GM18870 (cell line): Measurements from ENCODE around the gene NRROS.

Experiments used
- ATAC-seq: cut with Tn5 transposase; IDR thresholded peaks from one replicate; pipeline ENCODE4 v1.9.1; 2021; ENCODE audit warnings: moderate library complexity; ENCODE audit not compliant: unreplicated experiment

Gene NRROS

DNA sequence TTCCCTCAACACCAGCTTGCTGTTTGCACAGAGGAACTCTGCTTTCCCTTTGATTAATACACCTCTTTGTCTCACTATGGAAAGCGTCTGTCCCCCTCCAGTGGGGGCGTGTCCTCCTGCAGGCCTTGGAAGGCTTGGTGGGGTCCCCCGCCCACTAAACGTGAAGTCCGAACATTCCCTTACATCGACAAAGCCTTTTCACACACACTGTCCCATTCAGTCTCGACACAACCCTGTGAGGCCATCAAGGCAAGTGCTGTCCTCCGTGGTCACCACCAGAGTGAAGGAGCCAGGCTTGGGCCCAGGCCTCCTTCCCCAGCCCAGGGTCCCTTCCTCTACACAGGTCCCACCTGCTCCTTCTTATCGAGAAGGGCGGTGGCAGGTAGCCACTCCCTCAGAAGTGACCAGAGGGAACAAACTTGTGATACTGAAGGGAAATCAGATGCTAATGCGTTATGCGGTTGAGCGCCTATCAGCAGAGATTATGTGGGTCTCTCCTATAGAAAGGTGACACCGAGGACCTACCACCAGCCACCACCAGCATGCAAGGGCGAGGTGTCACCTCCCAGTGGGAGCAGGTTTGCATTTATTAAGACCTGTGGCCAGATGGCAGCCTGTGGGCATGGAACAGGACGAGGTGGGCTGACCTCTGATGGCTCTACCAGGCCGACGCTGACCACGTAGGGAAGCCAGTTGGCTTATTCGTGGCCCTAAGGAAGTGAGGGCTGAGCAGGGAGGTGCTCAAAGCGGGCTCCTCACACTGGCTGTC lies 6.6 kb downstream of the NRROS start:
- ATAC-seq = no peak

DNA sequence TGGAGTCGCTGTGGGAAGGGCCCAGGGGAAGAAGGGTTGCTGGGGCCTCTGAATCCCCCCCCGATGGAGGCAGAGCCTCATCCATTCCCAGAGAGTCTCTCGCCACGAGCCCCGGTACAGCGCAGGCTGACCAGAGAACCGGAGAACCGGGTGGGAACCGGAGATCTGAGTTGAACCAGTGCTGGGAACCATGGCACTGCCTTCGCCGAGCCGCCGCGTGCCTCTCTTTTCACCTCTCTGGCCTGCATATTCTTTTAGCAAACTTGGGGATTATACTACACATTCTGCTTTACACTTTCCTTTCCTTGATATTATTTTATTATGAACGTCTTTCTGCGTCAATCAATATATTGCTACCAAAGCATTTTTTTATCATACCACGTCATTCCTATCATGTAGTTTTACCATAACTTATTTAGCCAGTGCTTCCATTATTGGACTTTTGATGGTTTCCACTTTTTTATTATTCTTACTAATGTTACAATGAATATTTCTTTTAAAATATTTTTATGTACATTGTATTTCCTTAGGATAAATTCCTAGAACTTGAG lies 7.2 kb downstream of the NRROS start:
- ATAC-seq = no peak

DNA sequence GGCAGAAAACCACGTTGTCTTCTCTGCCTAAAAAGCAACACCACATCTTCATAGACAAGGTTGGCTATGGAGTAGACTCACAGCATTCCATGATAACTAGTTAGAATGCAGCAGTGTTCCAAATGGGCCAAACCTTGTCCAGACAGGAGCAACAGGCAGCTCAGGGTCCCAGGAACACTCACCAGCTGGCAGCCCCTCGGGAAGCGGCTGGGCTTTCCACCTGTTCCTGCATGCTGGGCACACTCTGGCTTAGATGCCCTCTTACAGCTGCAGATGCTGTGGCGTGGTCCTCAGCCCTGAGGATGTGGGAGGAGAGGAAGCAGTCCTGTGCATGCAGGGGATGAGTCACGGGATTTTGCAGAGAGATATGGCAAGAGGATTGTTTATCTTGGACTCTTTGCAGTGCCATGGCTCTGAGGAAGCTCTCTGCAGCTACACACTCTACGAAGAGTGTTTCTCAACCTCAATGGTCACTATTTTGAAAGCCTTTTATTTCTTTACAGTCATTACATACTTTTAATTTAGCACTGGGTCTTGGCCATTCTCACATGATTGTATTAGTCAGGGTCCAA lies 11.3 kb downstream of the NRROS start:
- no peak for ATAC-seq

DNA sequence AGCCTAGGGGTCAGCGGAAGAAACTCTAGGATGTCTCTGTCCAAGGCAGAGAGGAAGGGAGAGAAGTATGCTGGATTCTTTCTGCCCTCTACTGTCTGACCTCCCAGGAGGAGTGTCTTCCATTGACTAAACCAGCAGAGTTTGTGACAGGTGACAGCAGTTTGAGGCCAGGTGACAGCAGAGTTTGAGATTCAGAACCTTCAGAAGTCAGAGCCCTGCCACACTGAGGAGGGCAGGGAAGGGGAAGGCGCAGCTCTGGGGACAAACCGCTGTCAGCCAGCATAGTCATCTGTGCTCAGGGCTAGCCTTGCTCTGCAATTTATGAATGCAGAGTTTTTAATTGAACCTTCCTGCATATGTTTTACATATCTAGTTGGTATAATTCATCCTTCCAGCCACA lies 12.3 kb downstream of the NRROS start:
- ATAC-seq = no peak

DNA sequence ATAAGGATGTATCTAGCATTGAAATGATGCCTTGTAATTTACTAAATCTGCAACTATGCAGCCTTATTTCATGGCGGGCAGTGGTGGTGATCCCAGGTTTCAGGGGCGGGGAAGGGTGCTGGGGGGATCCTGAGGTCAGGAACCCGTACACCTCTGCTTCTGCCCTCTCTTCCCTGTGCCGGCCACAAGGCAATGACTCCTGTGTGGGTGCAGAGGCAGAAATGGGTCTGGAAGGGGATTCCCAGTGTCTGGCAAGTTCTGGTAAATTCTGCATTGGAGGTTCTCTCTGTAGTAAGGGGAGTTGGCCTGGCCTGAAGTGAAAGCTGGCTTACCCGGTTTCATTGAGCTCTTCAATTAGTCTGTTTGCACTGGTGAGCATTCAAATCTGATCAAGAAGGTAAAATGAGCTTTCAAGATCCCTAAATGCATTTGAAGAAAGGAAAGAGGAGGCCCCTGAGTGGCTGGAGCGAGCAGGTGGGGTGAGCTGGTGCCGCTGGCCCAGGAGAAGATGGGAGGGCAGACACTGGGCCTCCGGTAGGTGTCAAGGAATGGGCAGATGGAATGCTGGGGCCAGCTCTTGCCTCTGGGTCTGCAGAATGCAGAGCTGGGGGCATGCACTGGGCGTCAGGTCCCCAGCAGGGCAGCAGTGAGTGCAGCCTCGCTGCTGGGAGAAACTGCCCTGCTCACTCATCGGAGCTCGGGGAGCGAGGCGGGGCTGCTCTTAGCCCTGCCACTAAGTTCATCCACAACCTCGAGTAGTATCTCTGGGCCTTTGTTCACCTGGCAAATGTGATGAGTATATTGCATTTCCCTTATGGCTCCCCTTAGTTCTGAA lies 13.7 kb downstream of the NRROS start:
- ATAC-seq = no peak

DNA sequence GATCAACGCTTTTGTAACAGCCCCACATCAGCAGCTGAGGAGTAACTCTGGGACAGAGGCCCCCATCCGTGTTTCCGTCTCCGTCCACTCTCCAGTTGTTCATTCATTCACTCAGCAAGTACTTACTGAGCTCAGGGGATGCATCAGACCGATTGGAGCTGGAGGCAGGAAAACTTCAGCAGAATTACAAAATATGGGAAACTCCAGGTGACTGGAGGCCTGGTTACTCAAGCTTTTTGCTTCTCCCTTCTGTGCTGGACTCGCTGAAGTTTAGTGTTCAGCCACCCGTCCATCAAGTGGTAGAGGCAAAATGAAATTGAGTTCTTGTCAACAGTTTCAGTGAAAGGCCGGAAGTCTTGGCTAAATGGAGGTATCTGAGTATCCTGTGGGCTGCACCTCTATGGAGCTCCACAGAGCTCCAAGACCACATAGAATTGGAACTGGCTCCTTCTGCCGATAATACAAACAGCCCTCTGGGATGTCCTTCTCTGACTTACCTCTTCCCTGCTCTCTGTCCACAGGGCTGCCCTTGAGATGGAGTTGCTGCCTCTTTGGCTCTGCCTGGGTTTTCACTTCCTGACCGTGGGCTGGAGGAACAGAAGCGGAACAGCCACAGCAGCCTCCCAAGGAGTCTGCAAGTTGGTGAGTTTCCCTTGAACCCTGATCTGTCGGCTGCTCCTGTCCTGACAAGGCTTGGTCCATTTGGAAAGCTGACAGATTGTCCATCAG lies 14.7 kb downstream of the NRROS start:
- no peak for ATAC-seq

DNA sequence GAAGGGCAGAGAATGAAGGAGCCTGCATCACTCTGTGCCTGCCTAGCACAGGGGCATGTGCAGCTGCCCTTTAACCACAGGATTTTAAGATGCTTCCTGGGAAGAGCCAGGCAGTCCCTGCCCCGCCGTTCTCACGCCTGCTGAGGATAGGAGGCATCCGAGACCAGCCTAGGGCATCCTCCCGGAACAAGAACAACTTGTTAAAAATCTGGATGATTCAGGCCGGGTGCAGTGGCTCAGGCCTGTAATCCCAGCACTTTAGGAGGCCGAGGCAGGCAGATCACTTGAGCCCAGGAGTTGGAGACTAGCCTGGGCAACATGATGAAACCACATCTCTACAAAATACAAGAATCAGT lies 15.2 kb downstream of the NRROS start:
- no peak for ATAC-seq

DNA sequence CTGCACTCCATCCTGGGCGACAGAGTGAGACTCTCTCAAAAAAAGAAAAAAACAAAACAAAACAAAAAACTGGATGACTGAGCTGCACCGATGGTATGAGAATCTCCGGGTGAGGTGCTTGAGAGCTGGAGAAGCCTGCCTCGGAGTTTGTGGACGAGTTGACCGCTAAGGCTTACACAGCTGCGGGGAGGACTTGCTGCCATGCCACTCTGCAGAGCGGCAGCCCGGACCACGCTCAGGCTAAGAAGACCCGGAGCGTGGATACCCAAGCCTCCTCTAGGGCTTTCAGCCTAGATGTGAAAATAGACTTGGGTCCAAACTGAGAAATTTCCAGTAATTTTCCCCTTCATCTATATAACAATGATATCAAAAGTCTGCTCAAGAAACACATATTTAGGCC lies 16.0 kb downstream of the NRROS start:
- ATAC-seq = no peak

DNA sequence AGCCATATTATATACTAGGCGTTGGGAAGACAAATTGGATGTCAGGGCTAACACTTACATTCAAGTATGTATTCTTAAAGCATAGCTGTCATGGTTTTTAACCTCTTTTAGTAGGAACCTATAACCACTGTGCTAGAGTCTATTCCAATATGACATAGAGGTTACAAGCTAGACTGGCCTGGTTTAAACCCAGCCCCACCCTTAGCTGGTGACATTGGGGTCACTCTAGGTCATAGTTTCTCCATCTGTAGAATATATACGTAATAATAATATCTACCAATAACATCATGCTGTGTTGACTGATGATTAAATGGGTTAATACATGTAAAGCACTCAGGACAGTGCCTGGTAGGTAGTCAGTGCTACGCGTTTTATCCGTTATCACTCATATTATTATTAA lies 16.7 kb downstream of the NRROS start:
- no peak for ATAC-seq

DNA sequence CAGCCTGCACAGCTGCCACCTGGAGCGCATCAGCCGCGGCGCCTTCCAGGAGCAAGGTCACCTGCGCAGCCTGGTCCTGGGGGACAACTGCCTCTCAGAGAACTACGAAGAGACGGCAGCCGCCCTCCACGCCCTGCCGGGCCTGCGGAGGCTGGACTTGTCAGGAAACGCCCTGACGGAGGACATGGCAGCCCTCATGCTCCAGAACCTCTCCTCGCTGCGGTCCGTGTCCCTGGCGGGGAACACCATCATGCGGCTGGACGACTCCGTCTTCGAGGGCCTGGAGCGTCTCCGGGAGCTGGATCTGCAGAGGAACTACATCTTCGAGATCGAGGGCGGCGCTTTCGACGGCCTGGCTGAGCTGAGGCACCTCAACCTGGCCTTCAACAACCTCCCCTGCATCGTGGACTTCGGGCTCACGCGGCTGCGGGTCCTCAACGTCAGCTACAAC lies 20.4 kb downstream of the NRROS start:
- ATAC-seq = no peak

DNA sequence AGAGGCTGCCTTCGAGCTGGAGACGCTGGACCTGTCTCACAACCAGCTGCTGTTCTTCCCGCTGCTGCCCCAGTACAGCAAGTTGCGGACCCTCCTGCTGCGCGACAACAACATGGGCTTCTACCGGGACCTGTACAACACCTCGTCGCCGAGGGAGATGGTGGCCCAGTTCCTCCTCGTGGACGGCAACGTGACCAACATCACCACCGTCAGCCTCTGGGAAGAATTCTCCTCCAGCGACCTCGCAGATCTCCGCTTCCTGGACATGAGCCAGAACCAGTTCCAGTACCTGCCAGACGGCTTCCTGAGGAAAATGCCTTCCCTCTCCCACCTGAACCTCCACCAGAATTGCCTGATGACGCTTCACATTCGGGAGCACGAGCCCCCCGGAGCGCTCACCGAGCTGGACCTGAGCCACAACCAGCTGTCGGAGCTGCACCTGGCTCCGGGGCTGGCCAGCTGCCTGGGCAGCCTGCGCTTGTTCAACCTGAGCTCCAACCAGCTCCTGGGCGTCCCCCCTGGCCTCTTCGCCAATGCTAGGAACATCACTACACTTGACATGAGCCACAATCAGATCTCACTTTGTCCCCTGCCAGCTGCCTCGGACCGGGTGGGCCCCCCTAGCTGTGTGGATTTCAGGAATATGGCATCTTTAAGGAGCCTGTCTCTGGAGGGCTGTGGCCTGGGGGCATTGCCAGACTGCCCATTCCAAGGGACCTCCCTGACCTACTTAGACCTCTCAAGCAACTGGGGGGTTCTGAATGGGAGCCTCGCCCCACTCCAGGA lies 21.1 kb downstream of the NRROS start:
- no peak for ATAC-seq

DNA sequence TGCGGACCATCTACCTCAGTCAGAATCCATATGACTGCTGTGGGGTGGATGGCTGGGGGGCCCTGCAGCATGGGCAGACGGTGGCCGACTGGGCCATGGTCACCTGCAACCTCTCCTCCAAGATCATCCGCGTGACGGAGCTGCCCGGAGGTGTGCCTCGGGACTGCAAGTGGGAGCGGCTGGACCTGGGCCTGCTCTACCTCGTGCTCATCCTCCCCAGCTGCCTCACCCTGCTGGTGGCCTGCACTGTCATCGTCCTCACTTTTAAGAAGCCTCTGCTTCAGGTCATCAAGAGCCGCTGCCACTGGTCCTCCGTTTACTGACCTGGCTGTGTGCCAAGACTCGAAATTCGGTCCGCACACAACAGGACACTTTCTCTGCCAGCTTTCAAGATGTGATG lies 21.9 kb downstream of the NRROS start:
- no peak for ATAC-seq

DNA sequence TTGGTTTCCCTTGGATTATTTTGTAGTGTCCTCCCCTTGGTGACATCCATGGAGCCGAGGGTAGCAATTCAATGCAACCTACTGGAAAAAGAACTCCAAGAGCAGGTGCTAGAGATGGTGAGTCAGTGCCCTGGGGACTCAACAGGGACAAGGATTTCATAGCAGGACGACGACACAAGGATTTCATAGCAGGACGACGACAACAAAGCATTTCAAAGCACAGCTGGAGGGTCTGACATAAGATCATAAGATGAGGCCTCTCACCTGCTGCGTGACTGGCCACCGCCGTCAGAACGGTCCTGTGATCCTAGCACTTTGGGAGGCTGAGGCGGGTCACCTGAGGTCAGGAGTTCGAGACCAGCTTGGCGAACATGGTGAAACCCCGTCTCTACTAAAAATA lies 22.5 kb downstream of the NRROS start:
- ATAC-seq = no peak

DNA sequence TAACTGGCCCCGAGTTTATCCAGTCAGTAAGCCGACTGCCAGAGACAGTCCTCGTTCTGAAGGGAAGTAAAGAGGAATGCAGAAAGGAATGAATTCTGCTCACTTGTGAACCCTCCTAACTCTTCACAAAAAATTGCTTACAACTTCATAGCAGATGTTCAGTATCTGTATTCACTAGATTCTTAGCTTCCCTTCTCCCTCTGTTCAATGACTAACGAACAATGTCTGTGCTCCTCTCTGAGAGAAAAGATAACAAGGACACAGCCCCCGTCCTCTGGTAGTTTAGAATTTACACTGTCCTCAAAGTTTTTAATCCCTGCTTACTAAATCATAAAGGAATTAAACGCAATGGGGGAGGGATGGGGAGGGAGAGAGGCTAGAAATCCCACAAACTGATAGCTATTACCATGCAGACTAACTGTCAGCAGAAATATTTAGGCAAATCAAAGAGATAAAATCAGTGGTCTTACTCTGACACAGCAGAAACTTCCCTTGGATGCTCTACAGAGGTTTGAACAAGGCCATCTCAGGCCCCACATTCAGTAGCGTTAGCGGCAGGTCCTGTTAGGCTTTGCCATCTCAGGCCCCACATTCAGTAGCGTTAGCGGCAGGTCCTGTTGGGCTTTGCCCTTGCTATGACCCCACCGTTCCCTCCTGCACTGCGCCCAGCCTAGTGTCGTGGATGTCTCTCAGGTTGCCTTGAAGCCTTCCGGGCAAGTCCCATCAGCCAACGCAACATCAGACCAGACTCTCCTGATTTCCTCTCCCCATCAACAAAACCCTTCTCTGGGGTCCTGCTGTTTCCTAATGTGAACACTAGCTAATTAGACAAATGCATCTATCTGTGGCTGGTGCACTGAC lies 23.4 kb downstream of the NRROS start:
- no peak for ATAC-seq

DNA sequence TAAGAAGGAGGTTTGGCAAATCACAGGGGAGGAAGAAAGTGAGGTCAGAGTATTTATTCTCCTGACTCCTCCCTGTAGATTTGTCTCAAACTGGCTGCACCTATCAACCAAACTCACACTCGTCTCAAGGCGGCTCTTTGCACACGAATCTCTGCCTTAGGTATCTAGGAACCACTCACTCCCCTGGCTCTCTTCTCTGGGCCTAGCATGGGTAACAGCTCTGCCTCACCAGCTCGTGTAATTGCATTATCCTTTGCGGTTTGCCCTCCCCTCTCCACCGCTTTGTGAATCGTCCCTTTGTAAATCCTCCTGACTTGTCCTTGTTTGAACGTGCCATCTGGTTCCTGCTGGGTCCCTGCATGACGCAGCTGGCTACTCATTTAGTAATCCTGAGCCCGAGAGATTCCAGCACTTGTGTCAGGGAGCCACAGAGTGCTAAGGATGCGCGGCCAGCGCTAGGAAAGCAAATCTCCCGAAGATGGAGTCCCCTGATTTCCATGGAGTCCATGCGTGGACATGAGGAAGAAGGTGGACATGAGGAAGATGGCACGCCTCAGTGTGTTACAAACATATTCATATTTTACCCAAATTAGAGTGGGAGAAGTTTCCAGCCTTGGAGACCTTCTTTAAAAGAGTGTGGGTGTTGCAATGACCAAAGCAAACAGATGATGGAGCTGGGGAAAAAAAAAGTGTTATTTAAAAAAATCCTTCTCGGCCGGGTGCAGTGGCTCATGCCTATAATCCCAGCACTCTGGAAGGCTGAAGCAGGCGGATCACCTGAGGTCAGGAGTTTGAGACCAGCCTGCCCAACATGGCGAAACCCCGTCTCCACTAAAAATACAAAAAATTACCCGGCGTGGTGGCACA lies 26.7 kb downstream of the NRROS start:
- ATAC-seq = no peak

DNA sequence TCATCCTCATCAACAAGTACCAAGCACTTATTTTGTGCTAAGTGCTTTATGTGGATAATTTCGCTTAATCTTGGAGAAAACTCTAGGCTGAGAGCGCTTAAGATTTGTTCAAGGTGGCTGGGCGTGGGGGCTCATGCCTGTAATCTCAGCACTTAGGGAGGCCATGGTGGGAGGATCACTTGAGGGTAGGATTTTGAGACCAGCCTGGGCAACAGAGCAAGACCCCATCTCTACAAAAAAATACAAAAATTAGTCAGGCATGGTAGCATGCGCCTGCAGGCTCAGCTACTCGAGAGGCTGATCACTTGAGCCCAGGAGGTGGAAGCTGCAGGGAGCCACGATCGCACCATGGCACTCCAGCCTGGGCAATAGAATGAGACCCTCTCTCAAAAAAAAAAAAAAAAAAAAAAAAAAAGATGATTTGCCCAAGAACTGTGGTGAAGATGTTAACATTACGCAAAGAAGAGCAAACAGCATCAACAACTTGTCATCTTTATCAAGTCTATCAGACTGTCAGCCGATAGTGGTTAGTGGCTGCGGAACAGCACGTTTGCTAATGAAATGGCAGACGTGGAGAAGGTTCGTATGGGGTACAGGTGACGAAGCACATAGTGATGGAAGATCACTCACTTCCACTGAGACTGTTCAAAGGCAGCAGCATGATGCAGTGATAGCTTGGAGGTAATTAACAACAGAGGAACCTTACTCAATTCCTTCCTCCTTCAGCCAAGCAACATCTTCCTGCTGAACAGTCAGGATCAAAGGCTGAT lies 27.7 kb downstream of the NRROS start:
- ATAC-seq = no peak

DNA sequence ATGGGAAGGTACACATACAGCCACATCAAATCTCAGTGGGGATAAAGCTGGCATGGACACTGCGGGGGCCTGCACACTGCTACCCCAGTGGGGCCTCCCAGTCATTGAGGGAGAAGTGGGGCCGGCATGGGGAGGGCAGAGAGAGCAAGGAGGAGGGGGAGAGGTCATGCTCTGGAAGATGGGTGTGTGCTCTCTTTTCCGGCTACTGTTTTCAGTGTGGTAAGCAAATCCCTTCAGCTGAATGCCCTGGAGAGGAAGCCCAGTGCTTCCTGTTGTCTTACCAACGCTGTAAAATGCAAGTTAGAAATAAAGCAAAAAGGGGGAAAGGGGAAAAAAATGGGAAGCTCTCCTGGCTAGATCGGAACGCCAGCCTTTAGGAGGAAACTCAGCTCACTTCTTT lies 30.8 kb downstream of the NRROS start:
- ATAC-seq = no peak

DNA sequence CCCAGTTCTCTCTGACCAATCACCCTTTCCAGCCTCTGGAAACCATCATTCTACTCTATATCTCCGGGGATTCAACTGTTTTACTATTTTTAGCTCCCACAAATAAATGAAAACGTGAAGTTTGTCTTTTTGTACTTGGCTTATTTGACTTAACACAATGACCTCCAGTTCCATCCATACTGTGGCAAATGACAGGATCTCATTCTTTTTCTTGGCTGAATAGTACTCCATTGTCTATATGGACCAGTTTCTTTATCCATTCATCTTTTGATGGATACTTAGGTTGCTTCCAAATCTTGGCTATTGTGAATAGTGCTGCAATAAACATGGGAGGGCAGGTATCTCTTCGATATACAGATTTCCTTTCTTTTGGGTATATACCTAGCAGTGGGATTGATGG lies 34.1 kb downstream of the NRROS start:
- ATAC-seq = no peak
